COLO668 (cell line): Measurements from ENCODE around the gene PHF19.

ENCODE experiments used
- DNase-seq: peaks from one replicate; lab custom pipeline; 2025; ENCODE audit not compliant: unreplicated experiment; lab: John Stamatoyannopoulos, UW

The PHF19 gene

DNA sequence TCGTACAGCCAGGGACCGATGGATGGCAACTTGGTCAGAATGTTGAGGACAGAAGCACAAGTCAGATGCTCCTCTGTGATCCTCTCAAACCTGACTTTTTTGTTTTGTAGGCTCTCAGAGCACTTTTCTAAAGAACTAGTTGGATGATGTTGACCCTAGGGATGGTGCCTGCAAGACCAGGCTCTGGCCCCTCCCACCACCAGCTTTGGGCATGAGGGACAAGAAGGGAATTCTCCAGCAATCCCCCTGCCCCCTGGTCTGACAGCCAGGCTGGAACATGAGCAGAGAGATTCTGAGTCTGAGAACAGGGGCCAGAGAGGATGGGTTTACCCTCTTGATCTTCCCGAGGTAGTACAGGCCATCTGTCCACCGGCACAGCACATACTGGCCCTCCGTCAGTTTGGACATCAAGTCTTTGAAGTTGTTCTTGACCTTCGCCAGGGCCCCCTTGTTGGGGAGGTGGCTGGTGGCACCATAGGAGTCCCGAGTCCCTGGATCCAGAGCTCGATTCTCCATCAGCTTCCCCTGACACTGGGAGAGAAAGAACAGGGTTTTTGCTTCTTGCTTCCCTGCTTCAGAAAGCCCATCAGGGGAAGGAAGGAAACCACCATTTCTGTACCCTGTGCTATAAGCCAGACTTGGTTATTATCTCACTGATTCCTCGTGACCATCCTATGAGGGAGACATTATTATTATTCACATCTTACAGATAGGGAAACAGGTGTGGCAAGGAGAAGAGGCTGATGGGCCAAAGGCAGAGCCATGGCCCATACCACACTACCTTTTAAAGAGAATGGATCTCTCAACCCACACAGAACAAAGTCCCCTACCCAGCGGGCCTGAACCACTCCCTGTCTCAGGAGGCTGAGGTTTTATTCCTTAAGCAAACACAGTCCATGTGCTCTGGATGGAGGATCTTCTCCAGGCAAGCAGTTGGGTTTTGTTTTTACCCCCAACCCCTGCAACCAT is 2.5 kb downstream of the PHF19 start:
- no peak for DNase-seq

DNA sequence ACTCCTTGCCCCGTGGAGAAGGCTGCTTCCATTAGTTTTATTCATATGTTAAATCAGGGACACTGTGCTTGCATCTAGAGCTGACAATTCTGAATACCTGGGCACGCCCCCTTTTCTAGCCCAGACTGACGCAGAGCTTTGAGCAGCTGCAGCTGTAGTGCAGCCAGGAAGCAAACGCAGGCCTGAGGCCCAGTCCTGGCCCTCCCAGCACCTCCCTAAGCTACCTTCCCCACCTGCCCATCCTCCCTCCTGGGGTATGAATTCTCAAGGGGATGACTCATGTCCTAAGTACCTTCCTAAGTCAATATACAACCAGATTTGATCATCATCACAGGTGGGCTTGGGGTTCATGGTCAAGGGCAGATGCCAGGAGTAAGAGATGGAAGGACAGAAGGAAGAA is 3.5 kb downstream of the PHF19 start:
- peak; percentile 84 for DNase-seq

- DNase-seq, result no peak
These were observed 4.0 kb downstream of the PHF19 start for GRCh38 chr9:120872791-120873502.

DNA sequence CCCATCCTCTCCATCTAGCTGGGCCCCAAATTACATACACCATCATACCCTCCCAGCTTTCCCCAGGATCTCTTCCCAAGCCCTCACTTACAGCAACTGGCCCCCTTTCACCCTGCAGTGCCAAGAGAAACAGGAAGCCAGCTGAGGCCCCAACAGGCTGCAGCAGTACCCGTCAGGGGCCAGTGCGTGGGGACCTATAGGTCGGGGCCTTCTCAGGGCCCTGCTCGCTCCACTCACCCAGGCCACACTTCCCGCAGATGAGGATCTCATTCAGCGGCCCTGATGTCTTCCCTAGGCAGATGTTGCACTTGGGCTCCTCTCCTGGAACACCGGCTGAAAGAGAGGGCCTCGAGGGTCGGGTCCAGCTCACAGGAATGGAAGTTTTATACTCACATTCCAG is 6.8 kb downstream of the PHF19 start:
- DNase-seq, result no peak

GRCh38 chr9:120869726-120870125 is 7.3 kb downstream of the PHF19 start:
- no peak for DNase-seq

- no peak for DNase-seq
These were observed 7.7 kb downstream of the PHF19 start for GRCh38 chr9:120869360-120869687.

DNA sequence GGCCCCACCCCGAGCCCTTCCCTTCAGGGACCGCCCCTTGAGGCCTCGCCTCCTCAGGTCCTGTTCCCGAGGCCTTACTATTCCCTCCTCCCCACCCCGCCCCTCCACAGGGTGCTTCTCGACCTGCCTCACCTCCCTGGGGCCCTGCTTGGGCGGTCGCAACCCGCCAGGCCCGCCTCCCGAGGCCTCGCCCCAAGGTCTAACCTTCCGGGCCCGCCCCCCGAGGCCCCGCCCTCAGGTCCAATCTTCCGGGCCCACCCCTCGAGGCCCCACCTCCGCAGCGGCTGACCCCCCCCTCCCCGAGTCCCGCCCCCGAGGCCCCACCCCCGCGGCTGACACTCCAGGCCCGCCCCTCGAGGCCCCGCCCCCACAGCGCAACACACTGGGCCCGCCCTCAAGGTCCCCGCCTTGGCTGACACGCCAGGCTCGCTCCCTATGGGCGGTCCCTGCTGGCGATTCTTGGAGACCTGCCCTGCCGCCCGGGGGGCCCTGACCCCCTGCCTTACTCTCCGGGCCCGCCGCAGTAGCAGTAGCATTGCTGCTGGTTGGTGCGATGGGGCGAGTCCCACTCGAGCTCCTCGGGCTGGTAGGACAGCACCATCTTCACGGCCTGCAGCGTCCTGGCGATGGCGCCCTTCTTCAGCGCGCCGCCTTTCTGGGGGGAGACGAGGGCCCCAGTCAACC is 8.2 kb downstream of the PHF19 start:
- peak; percentile 45 for DNase-seq

DNA sequence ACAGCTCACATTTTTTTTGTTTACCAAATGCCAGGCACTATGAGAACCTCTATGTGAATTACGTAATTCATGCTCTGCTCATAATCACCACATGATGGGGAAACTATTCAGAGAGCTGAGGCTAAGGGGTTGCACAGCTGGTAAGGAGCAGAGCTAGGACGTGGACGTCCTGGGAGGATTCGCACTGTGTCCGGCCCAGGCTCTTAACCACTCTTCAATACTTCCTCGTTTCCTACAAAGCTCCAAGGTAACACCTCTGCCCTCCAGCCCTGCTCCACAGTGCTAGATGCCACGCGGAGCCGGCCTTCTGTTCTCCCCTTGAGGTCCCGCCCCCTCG is 8.7 kb downstream of the PHF19 start:
- DNase-seq, result no peak

GRCh38 chr9:120867676-120868338 is 9.2 kb downstream of the PHF19 start:
- DNase-seq, result no peak

- no peak for DNase-seq
These were observed 10.3 kb downstream of the PHF19 start for GRCh38 chr9:120866651-120867050.

DNA sequence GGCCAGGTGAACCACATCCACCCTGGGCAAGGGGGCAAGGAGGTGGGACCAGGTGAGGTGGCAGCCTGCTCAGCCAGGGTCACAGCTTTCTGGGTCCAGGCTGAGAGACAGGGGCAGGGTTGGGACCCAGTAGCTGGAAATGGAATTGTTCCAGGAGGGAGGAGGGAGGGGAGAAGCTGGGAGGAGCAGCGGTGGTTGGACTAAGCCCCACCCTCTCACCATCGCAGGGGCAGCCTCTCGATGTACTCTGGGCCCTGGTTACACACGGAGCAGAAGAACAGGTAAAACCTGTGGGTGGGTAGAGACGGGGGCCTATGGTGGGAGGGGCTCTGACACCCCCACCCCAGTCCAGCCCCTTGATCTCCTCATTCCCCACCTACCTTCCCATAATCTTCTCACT is 11.2 kb downstream of the PHF19 start:
- DNase-seq, result no peak

GRCh38 chr9:120865176-120865575 is 11.8 kb downstream of the PHF19 start:
- no peak for DNase-seq

GRCh38 chr9:120864719-120865118 is 12.3 kb downstream of the PHF19 start:
- no peak for DNase-seq

DNA sequence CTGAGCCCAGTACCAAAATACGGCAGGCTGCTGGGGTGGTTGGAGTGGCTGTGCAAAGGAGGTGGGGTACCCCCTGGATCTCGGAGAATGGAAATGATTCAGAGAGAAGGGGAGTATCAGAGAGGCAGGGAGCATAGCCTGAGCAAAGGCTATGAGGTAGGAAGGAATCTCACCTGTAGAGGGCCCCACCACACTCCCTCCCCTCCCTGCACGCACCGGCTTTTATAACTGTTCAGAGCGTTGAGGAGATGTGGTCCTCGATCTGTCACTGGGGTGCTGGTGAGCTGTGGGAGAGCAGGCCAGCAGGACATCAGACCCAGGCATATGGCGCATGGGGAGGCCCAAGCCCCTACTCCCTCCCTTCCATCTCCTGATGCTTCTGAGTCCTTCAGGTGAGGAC is 13.2 kb downstream of the PHF19 start:
- no peak for DNase-seq

- no peak for DNase-seq
These were observed 14.5 kb downstream of the PHF19 start for GRCh38 chr9:120862452-120862851.

DNA sequence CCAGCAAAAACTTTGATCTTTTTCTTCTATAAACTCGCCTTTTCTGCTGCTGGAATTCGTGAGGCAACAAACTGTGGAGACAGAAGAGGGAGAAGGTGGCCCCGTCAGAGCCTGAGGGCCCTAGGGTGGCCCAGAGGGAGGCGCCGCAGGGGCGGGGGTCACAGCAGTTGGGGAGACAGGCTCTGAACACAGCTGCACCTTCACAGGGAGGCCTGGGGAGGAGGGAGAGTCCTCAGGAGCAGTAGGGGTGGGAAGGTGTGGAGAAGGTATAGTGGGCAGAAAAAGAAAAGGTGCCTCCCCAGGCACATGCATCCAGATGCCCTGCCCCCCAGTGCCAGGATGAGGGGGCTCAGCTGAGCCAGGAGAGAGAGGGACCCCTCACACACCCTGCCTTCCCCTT is 15.1 kb downstream of the PHF19 start:
- no peak for DNase-seq

- DNase-seq, result no peak
These were observed 16.9 kb downstream of the PHF19 start for GRCh38 chr9:120860083-120860482.

DNA sequence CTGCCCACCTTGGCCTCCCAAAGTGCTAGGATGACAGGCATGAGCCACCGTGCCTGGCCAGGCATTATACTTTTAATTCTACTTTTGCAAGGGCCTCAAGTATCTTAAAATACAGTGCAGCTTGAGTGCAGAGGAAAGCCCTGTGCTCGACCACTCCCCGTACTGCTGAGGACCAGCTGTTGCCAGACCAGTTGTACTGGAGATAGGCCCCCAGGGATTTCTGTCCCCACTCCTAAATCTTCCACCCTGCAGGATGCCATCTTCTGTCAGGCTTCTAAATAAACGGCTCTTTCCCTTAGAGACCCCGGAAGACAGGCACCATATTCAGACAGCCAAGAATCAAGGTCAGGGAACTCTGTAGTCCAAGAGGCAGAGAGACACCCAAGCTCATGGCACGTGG is 17.6 kb downstream of the PHF19 start:
- no peak for DNase-seq

- peak; percentile 51 for DNase-seq
These were observed 19.1 kb downstream of the PHF19 start for GRCh38 chr9:120857902-120858301.

GRCh38 chr9:120857481-120857880 is 19.5 kb downstream of the PHF19 start:
- DNase-seq, result peak; percentile 86

GRCh38 chr9:120856700-120857099 is 20.3 kb downstream of the PHF19 start:
- peak; percentile 88 for DNase-seq
